ENCODE measurements around the gene UNC5C. TPM values are rescaled to one million over a fixed set of nuclear protein-coding genes. Genes with fewer than 3 reads are reported as not detected.

Gene UNC5C
- total and polyA plus RNA-seq, 4 experiments from 2014 or later: not detected

DNA sequence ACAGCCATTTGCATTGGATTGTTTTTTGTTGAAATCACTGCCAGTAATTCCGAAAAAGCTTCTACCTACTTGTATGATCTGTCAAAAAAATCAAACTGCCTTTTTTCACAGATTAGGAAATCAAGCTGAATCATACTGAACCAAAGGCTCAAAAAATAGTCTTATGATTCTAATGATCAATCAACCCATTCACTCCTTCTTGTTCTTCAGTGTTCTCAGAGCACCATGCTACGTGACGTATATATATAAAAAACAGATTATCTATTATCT, 187.1 kb downstream of the UNC5C start:
- Mint-ChIP-seq H3K4me1 (no peaks in the 10 kb centered on the region), H3K27ac (no peak overlapping the region), H3K36me3 (no peaks in the 10 kb centered on the region), H3K9me3 (no peaks in the 10 kb centered on the region), H3K27me3 (no peaks in the 10 kb centered on the region), H3K4me3 (no peak overlapping the region)
- Histone ChIP-seq H3K27me3 (ENCODE audit: insufficient read depth, low read length) (no peaks in the 10 kb centered on the region), H3K9me3 (ENCODE audit: control insufficient read depth in 1 of 2, low read length in 2 of 2) (no peaks in the 10 kb centered on the region), H3K4me1 (ENCODE audit: insufficient read depth, low read length) (no peaks in the 10 kb centered on the region), H3K36me3 (ENCODE audit: insufficient read depth, low read length) (no peaks in the 10 kb centered on the region), H3K27ac (ENCODE audit: low read depth, low read length) (no peak overlapping the region), H3K4me3 (ENCODE audit: low read length in 2 of 2) (no peak overlapping the region)
- ChIA-PET POLR2A (ENCODE audit: partially characterized antibody) (no interaction called here), CTCF (ENCODE audit: partially characterized antibody) (no interaction called here)
- intact Hi-C loops (cut with micrococcal nuclease): no loop called here
- no peak for DNase-seq

- no peaks in the 10 kb centered on the region for H3K36me3 ChIP-seq (ENCODE audit: insufficient read depth, low read length)
- Mint-ChIP-seq H3K36me3 (no peaks in the 10 kb centered on the region), H3K27ac (no peak overlapping the region), H3K9me3 (no peaks in the 10 kb centered on the region), H3K4me3 (no peak overlapping the region), H3K27me3 (no peaks in the 10 kb centered on the region), H3K4me1 (no peaks in the 10 kb centered on the region)
- DNase-seq: no peak
- H3K27me3 ChIP-seq (ENCODE audit: insufficient read depth, low read length): no peaks in the 10 kb centered on the region
- ChIA-PET POLR2A (ENCODE audit: partially characterized antibody) (no interaction called here), CTCF (ENCODE audit: partially characterized antibody) (no interaction called here)
- no peaks in the 10 kb centered on the region for H3K9me3 ChIP-seq (ENCODE audit: control insufficient read depth in 1 of 2, low read length in 2 of 2)
- H3K4me1 ChIP-seq (ENCODE audit: insufficient read depth, low read length): no peaks in the 10 kb centered on the region
- H3K4me3 ChIP-seq (ENCODE audit: low read length in 2 of 2): no peak overlapping the region
- H3K27ac ChIP-seq (ENCODE audit: low read depth, low read length): no peak overlapping the region
- intact Hi-C loops (cut with micrococcal nuclease): no loop called here
Measured at GRCh38 chr4:95360906-95361695, 187.7 kb downstream of the UNC5C start.

DNA sequence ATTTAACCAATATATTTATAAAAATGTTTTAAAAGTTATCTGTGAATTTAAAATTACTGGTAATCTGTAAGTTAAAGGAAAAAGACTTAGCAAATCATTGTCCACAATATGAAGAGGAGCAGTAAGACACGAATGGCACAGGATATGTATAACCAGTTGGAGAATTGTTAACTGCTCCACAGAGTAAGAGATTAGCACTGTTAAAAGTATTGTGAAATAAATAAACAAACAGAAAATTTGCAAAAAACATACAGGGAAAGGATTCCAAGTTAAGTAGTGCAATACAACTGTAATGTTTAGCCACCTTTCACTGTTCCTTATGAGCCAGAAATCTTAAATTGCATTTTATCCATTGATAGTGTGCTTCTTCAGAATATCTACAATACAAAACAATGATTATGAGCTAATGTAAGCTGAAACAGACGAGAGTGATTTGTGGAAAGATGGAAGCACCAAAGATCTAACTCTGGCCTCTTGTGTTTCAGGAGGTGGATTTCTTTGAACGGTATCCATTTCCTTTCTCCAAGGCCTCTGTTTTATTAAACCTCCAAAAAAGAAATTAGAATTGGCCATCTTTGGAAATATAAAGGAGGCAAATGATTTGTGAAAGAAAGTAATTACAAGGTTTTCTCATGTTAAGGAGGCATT, 188.4 kb downstream of the UNC5C start:
- Mint-ChIP-seq H3K4me1 (no peaks in the 10 kb centered on the region), H3K27ac (no peak overlapping the region), H3K4me3 (no peak overlapping the region), H3K36me3 (no peaks in the 10 kb centered on the region), H3K9me3 (peaks cover 0 to under 1% (median 0%) of the 10 kb centered on the region in 8 donors), H3K27me3 (no peaks in the 10 kb centered on the region)
- no peaks in the 10 kb centered on the region for H3K9me3 ChIP-seq (ENCODE audit: control insufficient read depth in 1 of 2, low read length in 2 of 2)
- H3K36me3 ChIP-seq (ENCODE audit: insufficient read depth, low read length): no peaks in the 10 kb centered on the region
- no peaks in the 10 kb centered on the region for H3K4me1 ChIP-seq (ENCODE audit: insufficient read depth, low read length)
- no peaks in the 10 kb centered on the region for H3K27me3 ChIP-seq (ENCODE audit: insufficient read depth, low read length)
- ChIA-PET CTCF (ENCODE audit: partially characterized antibody) (no interaction called here), POLR2A (ENCODE audit: partially characterized antibody) (no interaction called here)
- intact Hi-C loops (cut with micrococcal nuclease): no loop called here
- no peak overlapping the region for H3K27ac ChIP-seq (ENCODE audit: low read depth, low read length)
- H3K4me3 ChIP-seq (ENCODE audit: low read length in 2 of 2): no peak overlapping the region
- DNase-seq: no peak

DNA sequence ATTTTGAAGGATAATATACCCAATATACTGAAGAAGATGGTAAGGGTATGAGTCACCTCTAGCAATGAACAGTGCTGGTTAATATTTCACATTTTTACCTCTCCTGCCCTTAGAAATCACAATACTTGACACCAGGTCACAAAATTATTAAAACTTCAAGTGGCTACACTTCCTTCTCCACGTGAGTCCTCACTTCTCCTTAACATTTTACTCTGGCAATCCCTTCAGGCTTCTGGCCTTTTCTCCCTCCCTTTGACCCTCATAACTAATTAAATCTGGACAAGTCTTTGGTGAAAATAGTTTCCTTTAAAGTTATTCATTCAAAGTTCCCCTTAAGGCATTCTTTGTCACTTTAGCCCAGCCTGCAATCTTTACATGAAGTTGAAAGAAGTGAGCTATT, 190.4 kb downstream of the UNC5C start:
- Histone ChIP-seq H3K4me1 (ENCODE audit: insufficient read depth, low read length) (no peaks in the 10 kb centered on the region), H3K9me3 (ENCODE audit: control insufficient read depth in 1 of 2, low read length in 2 of 2) (no peaks in the 10 kb centered on the region), H3K27me3 (ENCODE audit: insufficient read depth, low read length) (no peaks in the 10 kb centered on the region), H3K27ac (ENCODE audit: low read depth, low read length) (no peak overlapping the region), H3K4me3 (ENCODE audit: low read length in 2 of 2) (no peak overlapping the region), H3K36me3 (ENCODE audit: insufficient read depth, low read length) (no peaks in the 10 kb centered on the region)
- POLR2A ChIA-PET (ENCODE audit: partially characterized antibody): no interaction called here
- H3K9me3 Mint-ChIP-seq: peaks cover 0 to 2% (median 0%) of the 10 kb centered on the region in 8 donors
- no peaks in the 10 kb centered on the region for H3K27me3 Mint-ChIP-seq
- no peak overlapping the region for H3K4me3 Mint-ChIP-seq
- intact Hi-C loops (cut with micrococcal nuclease): no loop called here
- CTCF ChIA-PET (ENCODE audit: partially characterized antibody): no interaction called here
- H3K4me1 Mint-ChIP-seq: no peaks in the 10 kb centered on the region
- DNase-seq: no peak
- no peaks in the 10 kb centered on the region for H3K36me3 Mint-ChIP-seq
- H3K27ac Mint-ChIP-seq: no peak overlapping the region

DNA sequence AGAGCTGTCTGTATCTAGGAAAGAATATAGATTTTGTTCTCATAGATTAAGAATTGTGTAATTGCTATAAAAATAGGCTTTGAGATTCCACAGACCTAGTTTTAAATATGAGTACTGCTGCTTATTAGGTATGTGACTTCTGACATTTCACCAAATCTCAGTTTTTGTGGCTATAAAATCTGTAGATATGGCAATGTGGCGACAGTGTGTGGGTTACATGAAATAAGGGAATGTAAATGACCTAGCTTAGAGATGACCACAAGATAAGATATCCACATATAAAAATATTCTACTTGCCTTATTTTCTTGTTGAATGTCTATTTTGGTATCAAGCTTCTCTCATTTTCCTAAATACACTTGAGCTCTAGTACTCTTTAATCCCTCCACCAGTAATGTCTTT, 193.8 kb downstream of the UNC5C start:
- no peaks in the 10 kb centered on the region for H3K36me3 Mint-ChIP-seq
- H3K27me3 Mint-ChIP-seq: no peaks in the 10 kb centered on the region
- no peaks in the 10 kb centered on the region for H3K36me3 ChIP-seq (ENCODE audit: insufficient read depth, low read length)
- H3K27me3 ChIP-seq (ENCODE audit: insufficient read depth, low read length): no peaks in the 10 kb centered on the region
- H3K9me3 Mint-ChIP-seq: peaks cover 0 to 2% (median 0%) of the 10 kb centered on the region in 8 donors
- no peaks in the 10 kb centered on the region for H3K9me3 ChIP-seq (ENCODE audit: control insufficient read depth in 1 of 2, low read length in 2 of 2)
- CTCF ChIA-PET (ENCODE audit: partially characterized antibody): no interaction called here
- H3K4me1 ChIP-seq (ENCODE audit: insufficient read depth, low read length): no peaks in the 10 kb centered on the region
- H3K4me1 Mint-ChIP-seq: no peaks in the 10 kb centered on the region
- POLR2A ChIA-PET (ENCODE audit: partially characterized antibody): no interaction called here
- H3K27ac ChIP-seq (ENCODE audit: low read depth, low read length): no peak overlapping the region
- intact Hi-C loops (cut with micrococcal nuclease): no loop called here
- H3K27ac Mint-ChIP-seq: no peak overlapping the region
- no peak overlapping the region for H3K4me3 ChIP-seq (ENCODE audit: low read length in 2 of 2)
- no peak for DNase-seq
- no peak overlapping the region for H3K4me3 Mint-ChIP-seq

- Histone ChIP-seq H3K4me1 (ENCODE audit: insufficient read depth, low read length) (no peaks in the 10 kb centered on the region), H3K27me3 (ENCODE audit: insufficient read depth, low read length) (no peaks in the 10 kb centered on the region), H3K4me3 (ENCODE audit: low read length in 2 of 2) (no peak overlapping the region), H3K36me3 (ENCODE audit: insufficient read depth, low read length) (no peaks in the 10 kb centered on the region), H3K9me3 (ENCODE audit: control insufficient read depth in 1 of 2, low read length in 2 of 2) (no peaks in the 10 kb centered on the region), H3K27ac (ENCODE audit: low read depth, low read length) (no peak overlapping the region)
- POLR2A ChIA-PET (ENCODE audit: partially characterized antibody): no interaction called here
- Mint-ChIP-seq H3K27ac (no peak overlapping the region), H3K4me3 (no peak overlapping the region), H3K4me1 (no peaks in the 10 kb centered on the region), H3K27me3 (no peaks in the 10 kb centered on the region), H3K9me3 (peaks cover 4 to 39% (median 14%) of the 10 kb centered on the region in 8 donors), H3K36me3 (no peaks in the 10 kb centered on the region)
- CTCF ChIA-PET (ENCODE audit: partially characterized antibody): no interaction called here
- no peak for DNase-seq
- intact Hi-C loops (cut with micrococcal nuclease): no loop called here
Measured at GRCh38 chr4:95348418-95348817, 200.4 kb downstream of the UNC5C start.

DNA sequence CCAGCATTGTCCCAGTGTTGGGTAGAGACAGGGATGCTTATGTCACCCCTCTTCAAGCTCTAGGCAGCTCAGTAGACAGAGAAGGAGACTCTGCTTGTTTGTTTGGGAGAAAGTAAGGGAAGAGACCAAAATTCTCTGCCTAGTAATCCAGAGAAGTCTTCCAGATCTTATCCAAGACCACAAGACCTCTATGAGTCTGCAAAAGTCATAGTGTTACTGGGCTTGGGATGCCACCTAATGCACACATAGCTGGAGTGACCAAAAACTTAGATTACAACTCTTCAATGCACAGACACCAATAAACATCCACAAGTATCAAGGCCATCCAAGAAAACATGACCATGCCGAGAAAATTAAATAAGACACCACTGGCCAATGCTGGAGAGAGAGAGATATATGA, 205.5 kb downstream of the UNC5C start:
- Mint-ChIP-seq H3K27me3 (no peaks in the 10 kb centered on the region), H3K9me3 (peaks cover 4 to 38% (median 14%) of the 10 kb centered on the region in 8 donors), H3K27ac (no peak overlapping the region), H3K36me3 (no peaks in the 10 kb centered on the region), H3K4me3 (no peak overlapping the region), H3K4me1 (no peaks in the 10 kb centered on the region)
- intact Hi-C loops (cut with micrococcal nuclease): no loop called here
- H3K27ac ChIP-seq (ENCODE audit: low read depth, low read length): no peak overlapping the region
- ChIA-PET CTCF (ENCODE audit: partially characterized antibody) (no interaction called here), POLR2A (ENCODE audit: partially characterized antibody) (no interaction called here)
- no peak for DNase-seq
- H3K4me3 ChIP-seq (ENCODE audit: low read length in 2 of 2): no peak overlapping the region
- no peaks in the 10 kb centered on the region for H3K36me3 ChIP-seq (ENCODE audit: insufficient read depth, low read length)
- no peaks in the 10 kb centered on the region for H3K4me1 ChIP-seq (ENCODE audit: insufficient read depth, low read length)
- no peaks in the 10 kb centered on the region for H3K27me3 ChIP-seq (ENCODE audit: insufficient read depth, low read length)
- no peaks in the 10 kb centered on the region for H3K9me3 ChIP-seq (ENCODE audit: control insufficient read depth in 1 of 2, low read length in 2 of 2)

Measured in CD4-positive, alpha-beta memory T cell (primary cell).